ENCODE data around the gene RBBP8.

DNA sequence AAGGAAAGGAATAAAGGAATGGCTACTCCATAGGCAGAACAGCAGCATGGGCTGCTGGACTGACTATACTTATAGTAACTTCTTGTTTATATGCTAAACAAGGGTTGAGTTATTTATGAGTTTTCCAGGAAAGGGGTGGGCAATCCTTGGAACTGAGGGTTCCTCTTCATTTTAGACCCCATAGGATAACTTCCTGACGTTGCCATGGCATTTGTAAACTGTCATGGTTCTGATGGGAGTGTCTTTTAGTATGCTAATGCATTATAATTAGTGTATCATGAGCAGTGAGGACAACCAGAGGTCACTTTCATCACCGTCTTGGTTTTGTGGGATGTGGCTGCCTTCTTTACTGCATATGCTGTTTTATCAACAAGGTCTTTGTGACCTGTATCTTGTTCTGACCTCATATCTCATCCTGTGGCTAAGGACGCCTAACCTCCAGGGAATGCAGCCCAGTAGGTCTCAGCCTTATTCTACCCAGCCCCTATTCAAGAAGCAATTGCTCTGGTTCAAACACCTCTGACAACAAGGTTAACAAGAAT is 103.6 kb downstream of the RBBP8 start:
- TF ChIP-seq, protein P1, sequence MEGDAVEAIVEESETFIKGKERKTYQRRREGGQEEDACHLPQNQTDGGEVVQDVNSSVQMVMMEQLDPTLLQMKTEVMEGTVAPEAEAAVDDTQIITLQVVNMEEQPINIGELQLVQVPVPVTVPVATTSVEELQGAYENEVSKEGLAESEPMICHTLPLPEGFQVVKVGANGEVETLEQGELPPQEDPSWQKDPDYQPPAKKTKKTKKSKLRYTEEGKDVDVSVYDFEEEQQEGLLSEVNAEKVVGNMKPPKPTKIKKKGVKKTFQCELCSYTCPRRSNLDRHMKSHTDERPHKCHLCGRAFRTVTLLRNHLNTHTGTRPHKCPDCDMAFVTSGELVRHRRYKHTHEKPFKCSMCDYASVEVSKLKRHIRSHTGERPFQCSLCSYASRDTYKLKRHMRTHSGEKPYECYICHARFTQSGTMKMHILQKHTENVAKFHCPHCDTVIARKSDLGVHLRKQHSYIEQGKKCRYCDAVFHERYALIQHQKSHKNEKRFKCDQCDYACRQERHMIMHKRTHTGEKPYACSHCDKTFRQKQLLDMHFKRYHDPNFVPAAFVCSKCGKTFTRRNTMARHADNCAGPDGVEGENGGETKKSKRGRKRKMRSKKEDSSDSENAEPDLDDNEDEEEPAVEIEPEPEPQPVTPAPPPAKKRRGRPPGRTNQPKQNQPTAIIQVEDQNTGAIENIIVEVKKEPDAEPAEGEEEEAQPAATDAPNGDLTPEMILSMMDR (conservative IDR thresholded peaks at IDR 0.05 in 1 of 2, IDR thresholded peaks at IDR 0.05 in 1 of 2; ENCODE audit: extremely low read depth in 1 of 2, insufficient read depth in 1 of 2, low read depth in 1 of 2, low read length in 2 of 2) = no peak
- TF ChIP-seq EZH2 (IDR thresholded peaks at IDR 0.05; ENCODE audit: borderline replicate concordance, low read length) = no peak

All from mammary epithelial cell (primary cell).